Measurements from ENCODE around the gene XYLT1. TPM values are rescaled to one million over a fixed set of nuclear protein-coding genes. Genes with fewer than 3 reads are reported as not detected.

The XYLT1 gene
- total and polyA plus RNA-seq, 9 of the 15 experiments (the other 6 are each of a cell fraction or from before 2014, with no cell fraction given): 0.03 to 0.09 (median 0.08) TPM; not detected in 6

GRCh38 chr16:17283016-17283415, 187.7 kb downstream of the XYLT1 start:
- TF ChIP-seq SRSF9 (IDR thresholded peaks at IDR 0.05; ENCODE audit: borderline replicate concordance, low read depth, low read length) (no peak), IFI16 (CRISPR knock-in tag; IDR thresholded peaks at IDR 0.05) (no peak), PML (IDR thresholded peaks at IDR 0.05; ENCODE audit: low read length) (no peak), ZNF507 (tag; conservative IDR thresholded peaks at IDR 0.05) (no peak), STAT5B (CRISPR knock-in tag; IDR thresholded peaks at IDR 0.05) (no peak)
- CTCF ChIA-PET (ENCODE audit: low intra/inter-chr PET ratio): no interaction called here
- no peak for FAIRE-seq
- no peak overlapping the region for H3K4me2 ChIP-seq (ENCODE audit: insufficient read depth, low read length)
- no peak for ATAC-seq
- in situ Hi-C loops (cut with MboI) (no loop called here), intact Hi-C loops (cut with micrococcal nuclease) (no loop called here)
- no peak overlapping the region for H2AFZ ChIP-seq (ENCODE audit: low read depth, low read length)
- no peak overlapping the region for H3K27ac ChIP-seq (ENCODE audit: extremely low read depth, low read depth, low read length)
- no TSS peak for BruUV-seq (replicated peaks)
- no peaks in the 10 kb centered on the region for H3K79me2 ChIP-seq (ENCODE audit: control insufficient read depth, insufficient read depth, low read length)
- no peak overlapping the region for H3K4me3 ChIP-seq
- H4K20me1 ChIP-seq (replicated peaks; ENCODE audit: control insufficient read depth, insufficient read depth, low read length): peaks cover 5% of the 10 kb centered on the region; the same call in 1 of the 2 replicates
- no peak for DNase-seq (ENCODE audit: extremely low read depth in 1 of 4, low spot score in 3 of 4)
- peaks cover 7 to 50% of the 10 kb centered on the region in 2 experiments; a peak in 3 of 5 replicates for H3K27me3 ChIP-seq (ENCODE audit: control insufficient read depth in 2 of 2, insufficient read depth in 2 of 2, low read length in 2 of 2)
- H3K4me1 ChIP-seq (replicated peaks in 1 of 2; ENCODE audit: control insufficient read depth in 2 of 2, insufficient read depth in 2 of 2, low read length in 2 of 2): no peaks in the 10 kb centered on the region
- POLR2A ChIA-PET: interaction anchor here (1.1 kb wide), 1 partner anchor 14 kb away, joined by 3 read pairs; no protein-coding TSS in a partner anchor
- 0% methylated on average over 8 of the region's 8 CpGs for WGBS (ENCODE audit: insufficient coverage, low coverage, missing lambda C conversion rate)
- no peaks in the 10 kb centered on the region for H3K36me3 ChIP-seq (ENCODE audit: control insufficient read depth, insufficient read depth, low read length)
- no peaks in the 10 kb centered on the region for H3K9me1 ChIP-seq (ENCODE audit: control insufficient read depth, insufficient read depth, low read length)
- H3K9ac ChIP-seq (ENCODE audit: insufficient read depth in 1 of 2, low read depth in 2 of 2, low read length in 2 of 2): no peak overlapping the region
- H3K9me3 ChIP-seq (replicated peaks; ENCODE audit: control insufficient read depth, insufficient read depth, low read depth, low read length): no peaks in the 10 kb centered on the region

- no peak for TF ChIP-seq PHTF2 (CRISPR knock-in tag; IDR thresholded peaks at IDR 0.05)
- no peak for TF ChIP-seq SP1 (CRISPR knock-in tag; IDR thresholded peaks at IDR 0.05)
- TF ChIP-seq ARID3B (CRISPR knock-in tag; IDR thresholded peaks at IDR 0.05; ENCODE audit: borderline replicate concordance): no peak
- no peaks in the 10 kb centered on the region for H3K9me1 ChIP-seq (ENCODE audit: control insufficient read depth, insufficient read depth, low read length)
- H3K4me1 ChIP-seq (replicated peaks in 1 of 2; ENCODE audit: control insufficient read depth in 2 of 2, insufficient read depth in 2 of 2, low read length in 2 of 2): no peaks in the 10 kb centered on the region
- H2AFZ ChIP-seq (ENCODE audit: low read depth, low read length): no peak overlapping the region
- H3K4me2 ChIP-seq (ENCODE audit: insufficient read depth, low read length): no peak overlapping the region
- DNase-seq (ENCODE audit: extremely low read depth in 1 of 4, low spot score in 3 of 4): no peak
- no peaks in the 10 kb centered on the region for H3K9me3 ChIP-seq (replicated peaks; ENCODE audit: control insufficient read depth, insufficient read depth, low read depth, low read length)
- ChIA-PET CTCF (ENCODE audit: low intra/inter-chr PET ratio) (interaction anchor here (0.6 kb wide), 1 partner anchor 200 kb away, joined by 3 read pairs; no protein-coding TSS in a partner anchor), POLR2A (interaction anchor here (1.1 kb wide), 1 partner anchor 13 kb away, joined by 3 read pairs; no protein-coding TSS in a partner anchor)
- H3K36me3 ChIP-seq (ENCODE audit: control insufficient read depth, insufficient read depth, low read length): no peaks in the 10 kb centered on the region
- H3K9ac ChIP-seq (ENCODE audit: insufficient read depth in 1 of 2, low read depth in 2 of 2, low read length in 2 of 2): no peak overlapping the region
- no peak for FAIRE-seq
- BruUV-seq (replicated peaks): no TSS peak
- peaks cover 5% of the 10 kb centered on the region; the same call in 1 of the 2 replicates for H4K20me1 ChIP-seq (replicated peaks; ENCODE audit: control insufficient read depth, insufficient read depth, low read length)
- 2% methylated on average over 5 of the region's 6 CpGs for WGBS (ENCODE audit: insufficient coverage, low coverage, missing lambda C conversion rate)
- in situ Hi-C loops (cut with MboI): no loop called here
- peaks cover 7 to 48% of the 10 kb centered on the region in 2 experiments; a peak in 3 of 5 replicates for H3K27me3 ChIP-seq (ENCODE audit: control insufficient read depth in 2 of 2, insufficient read depth in 2 of 2, low read length in 2 of 2)
- H3K27ac ChIP-seq (ENCODE audit: extremely low read depth, low read depth, low read length): no peak overlapping the region
- ATAC-seq: no peak
- H3K4me3 ChIP-seq: no peak overlapping the region
- no peaks in the 10 kb centered on the region for H3K79me2 ChIP-seq (ENCODE audit: control insufficient read depth, insufficient read depth, low read length)
- intact Hi-C loops (cut with micrococcal nuclease): no loop called here
Observed at GRCh38 chr16:17282247-17282646, 188.5 kb downstream of the XYLT1 start.

Data from K562 (cell line).